Right lobe of liver (tissue), 4 donors: Measurements from ENCODE around the gene SF3B3.

Experiments
- POLR2A ChIP-seq: fragments of 450-650 bp; IDR thresholded peaks from one replicate; pipeline ENCODE4 v1.6.1; 2017; ENCODE audit warnings: antibody characterized with exemption, mild to moderate bottlenecking
- TF ChIP-seq, protein P1 (sequence below), 4 donors: fragments of 200-600 bp in 3 of 4; fragments of 450-650 bp in 1 of 4; IDR thresholded peaks; one replicate each; pipeline versions ENCODE4 v1.5.1 to v1.8.0; 2016 to 2022; ENCODE audit warnings: antibody characterized with exemption in 4 of 4, mild to moderate bottlenecking in 2 of 4
- donor health status: DM: no; HTN: no; CAD: no.
- donor health status: DM: no; HTN: no; CAD: no.
- donor health status: DM: no; HTN: yes; CAD: no.

DNA sequence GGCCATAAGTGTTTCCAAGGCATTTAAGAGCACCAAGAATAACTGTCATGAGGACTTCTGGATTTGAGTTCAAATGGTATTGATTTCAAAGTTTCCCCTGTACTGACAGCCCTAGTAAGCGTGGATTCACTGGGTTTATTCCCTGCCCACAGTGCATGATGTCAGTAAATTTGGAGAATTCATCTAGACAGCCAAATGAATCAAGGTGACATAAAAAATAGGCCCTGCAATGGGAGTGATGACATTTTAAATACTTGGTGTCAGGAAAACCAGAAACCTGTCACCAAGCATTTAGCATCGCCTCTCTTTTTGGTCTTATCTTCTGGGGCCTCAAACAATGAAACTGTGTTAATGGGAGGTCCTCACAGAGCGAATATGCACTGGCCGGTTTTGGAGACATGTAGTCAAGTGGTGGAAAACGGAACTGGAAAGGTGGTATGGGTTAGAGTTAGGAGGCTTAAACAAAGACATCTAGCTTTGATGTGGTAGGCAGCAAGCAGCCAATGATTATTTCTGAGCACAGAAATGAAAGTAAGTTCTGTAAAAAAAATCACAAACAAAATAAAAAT is 29.3 kb upstream of the SF3B3 start:
- TF ChIP-seq, protein P1, sequence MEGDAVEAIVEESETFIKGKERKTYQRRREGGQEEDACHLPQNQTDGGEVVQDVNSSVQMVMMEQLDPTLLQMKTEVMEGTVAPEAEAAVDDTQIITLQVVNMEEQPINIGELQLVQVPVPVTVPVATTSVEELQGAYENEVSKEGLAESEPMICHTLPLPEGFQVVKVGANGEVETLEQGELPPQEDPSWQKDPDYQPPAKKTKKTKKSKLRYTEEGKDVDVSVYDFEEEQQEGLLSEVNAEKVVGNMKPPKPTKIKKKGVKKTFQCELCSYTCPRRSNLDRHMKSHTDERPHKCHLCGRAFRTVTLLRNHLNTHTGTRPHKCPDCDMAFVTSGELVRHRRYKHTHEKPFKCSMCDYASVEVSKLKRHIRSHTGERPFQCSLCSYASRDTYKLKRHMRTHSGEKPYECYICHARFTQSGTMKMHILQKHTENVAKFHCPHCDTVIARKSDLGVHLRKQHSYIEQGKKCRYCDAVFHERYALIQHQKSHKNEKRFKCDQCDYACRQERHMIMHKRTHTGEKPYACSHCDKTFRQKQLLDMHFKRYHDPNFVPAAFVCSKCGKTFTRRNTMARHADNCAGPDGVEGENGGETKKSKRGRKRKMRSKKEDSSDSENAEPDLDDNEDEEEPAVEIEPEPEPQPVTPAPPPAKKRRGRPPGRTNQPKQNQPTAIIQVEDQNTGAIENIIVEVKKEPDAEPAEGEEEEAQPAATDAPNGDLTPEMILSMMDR (IDR thresholded peaks at IDR 0.05): no peak
- TF ChIP-seq POLR2A: no peak
